Lung (tissue), 12 donors: Measurements from ENCODE around the gene MEPCE. TPM values are rescaled to one million over a fixed set of nuclear protein-coding genes. Genes with fewer than 3 reads are reported as not detected.

ENCODE experiments used
- ATAC-seq: fragments of 200-7000 bp; cut with Tn5 transposase; one replicate; pipeline ENCODE4 v1.9.1; 2020; ENCODE audit warnings: moderate number of reproducible peaks; ENCODE audit not compliant: insufficient read depth, low FRiP score
- DNase-seq, 3 donors: peaks; one replicate each; pipeline ENCODE4 v3.0.0-alpha.2; 2013 to 2017
- H3K27ac ChIP-seq, 2 donors: one replicate each; pipeline ENCODE4 v1.5.1; 2013; ENCODE audit warnings: mild to moderate bottlenecking in 2 of 2, moderate library complexity in 2 of 2, control low read depth in 1 of 2, inconsistent platforms in 1 of 2, low read depth in 1 of 2, low read length in 1 of 2
- H3K27me3 ChIP-seq, 3 donors: one replicate each; pipeline ENCODE4 v1.5.1; 2013; ENCODE audit warnings: low read length in 2 of 3; ENCODE audit not compliant: control insufficient read depth in 3 of 3, insufficient read depth in 3 of 3
- H3K36me3 ChIP-seq, 4 donors: one replicate each; pipeline ENCODE4 v1.5.1; 2013; ENCODE audit warnings: low read length in 4 of 4, mild to moderate bottlenecking in 1 of 4, moderate library complexity in 1 of 4; ENCODE audit not compliant: control insufficient read depth in 4 of 4, insufficient read depth in 4 of 4
- H3K4me1 ChIP-seq, 5 donors: one replicate each; pipeline ENCODE4 v1.5.1; 2013; ENCODE audit warnings: low read length in 5 of 5, mild to moderate bottlenecking in 2 of 5, moderate library complexity in 1 of 5; ENCODE audit not compliant: control insufficient read depth in 5 of 5, insufficient read depth in 5 of 5
- H3K4me3 ChIP-seq: one replicate; pipeline ENCODE4 v1.5.1; 2013; ENCODE audit warnings: mild to moderate bottlenecking, control low read depth, moderate library complexity
- H3K9ac ChIP-seq, 2 donors: one replicate each; pipeline ENCODE4 v1.5.1; 2013; ENCODE audit warnings: low read length in 2 of 2, control low read depth in 1 of 2; ENCODE audit not compliant: insufficient read depth in 1 of 2
- H3K9me3 ChIP-seq, 4 donors: one replicate each; pipeline ENCODE4 v1.5.1; 2013; ENCODE audit warnings: low read length in 3 of 4, mild to moderate bottlenecking in 1 of 4, moderate library complexity in 1 of 4; ENCODE audit not compliant: control insufficient read depth in 4 of 4, insufficient read depth in 3 of 4
- CTCF ChIP-seq: IDR thresholded peaks from 2 replicates; pipeline ENCODE4 v1.5.1; 2012; ENCODE audit warnings: mild to moderate bottlenecking; ENCODE audit errors: control extremely low read depth, extremely low read depth
- WGBS, 2 donors: extraction: QIAGEN DNeasy Blood & Tissue Kit; methylation state at CpG; one replicate each; pipeline ENCODE4 v1.1.7; 2013; 5-methylcytosine and 5-hydroxymethylcytosine counted together
- polyA plus RNA-seq, 2 donors: library from polyadenylated mRNA; stranded (reverse); fragments of 200-250 nt; gene quantifications; one replicate each; pipeline ENCODE4 v1.2.1, GENCODE V29; 2013
- total RNA-seq, 2 donors: library from RNA; depleted of rRNA in 1 of 2; stranded (reverse); fragments of >200 nt in 1 of 2; gene quantifications; one replicate each; pipeline ENCODE4 v1.2.1, GENCODE V29; 2014 to 2021
- donor health status: control.
- donor health status: control.
- donor health status: Bipolar disorder and iron deficiency.
- donor health status: healthy.
- donor health status: DM: yes; HTN: yes; CAD: no.

The MEPCE gene
- total and polyA plus RNA-seq, 4 donors, result 25.6 to 38.7 (median 29.1) TPM

GRCh38 chr7:100475549-100475948 lies 45.9 kb downstream of the MEPCE start:
- H3K4me3 ChIP-seq, result no peak overlapping the region
- peak overlapping the region in 1 of 2 donors; percentile 30 for H3K27ac ChIP-seq
- H3K27me3 ChIP-seq, result no peaks in the 10 kb centered on the region
- peaks cover 4 to 30% (median 21%) of the 10 kb centered on the region in 5 donors for H3K4me1 ChIP-seq
- WGBS, 2 donors, result 24 to 45% methylated on average over 8 to 9 of the region's 9 CpGs
- no peaks in the 10 kb centered on the region for H3K9me3 ChIP-seq
- H3K9ac ChIP-seq, result no peak overlapping the region
- TF ChIP-seq CTCF, result no peak
- no peak for ATAC-seq
- peak in 1 of 3 donors; percentile 49 for DNase-seq
- peaks cover 3 to 24% (median 13%) of the 10 kb centered on the region in 4 donors for H3K36me3 ChIP-seq

- Histone ChIP-seq H3K36me3 (peaks cover 3 to 22% (median 13%) of the 10 kb centered on the region in 4 donors), H3K9me3 (no peaks in the 10 kb centered on the region), H3K9ac (peak overlapping the region in 1 of 2 donors; percentile 11), H3K27me3 (no peaks in the 10 kb centered on the region), H3K4me3 (no peak overlapping the region), H3K27ac (peak overlapping the region in 1 of 2 donors; percentile 30), H3K4me1 (peaks cover 4 to 30% (median 21%) of the 10 kb centered on the region in 5 donors)
- DNase-seq (peak in 1 of 3 donors; percentile 31), ATAC-seq (no peak)
- no peak for TF ChIP-seq CTCF
- 13 to 22% methylated on average over 6 of the region's 6 CpGs for WGBS, 2 donors
Observed at GRCh38 chr7:100476101-100476780, 46.6 kb downstream of the MEPCE start.

GRCh38 chr7:100476903-100477870 lies 47.6 kb downstream of the MEPCE start:
- ATAC-seq, result no peak

More at GRCh38 chr7:100476903-100477870, 47.6 kb downstream of the MEPCE start:
- H3K4me3 ChIP-seq, result peak overlapping the region; percentile 61
- H3K27me3 ChIP-seq, result no peaks in the 10 kb centered on the region
- peak in 1 of 3 donors; percentile 28 for DNase-seq
- WGBS, 2 donors, result 6 to 8% methylated on average over 27 to 30 of the region's 30 CpGs
- peak overlapping the region; percentile 65 to 94 for H3K27ac ChIP-seq
- no peak overlapping the region for H3K9ac ChIP-seq
- TF ChIP-seq CTCF, result no peak
- H3K36me3 ChIP-seq, result peaks cover 3 to 21% (median 12%) of the 10 kb centered on the region in 4 donors
- H3K9me3 ChIP-seq, result no peaks in the 10 kb centered on the region
- H3K4me1 ChIP-seq, result peaks cover 4 to 30% (median 21%) of the 10 kb centered on the region in 5 donors
